Neutrophil (primary cell): ENCODE data around the gene GGNBP2.

Experiments used
- H3K27ac ChIP-seq: fragments of 200-600 bp; sonication (generic); 2 replicates; pipeline ENCODE4 v1.5.1; 2016; ENCODE audit warnings: mild to moderate bottlenecking, moderate library complexity
- H3K27me3 ChIP-seq: fragments of 200-600 bp; sonication (generic); 2 replicates; pipeline ENCODE4 v1.6.0; 2016; ENCODE audit warnings: mild to moderate bottlenecking
- H3K36me3 ChIP-seq: fragments of 200-600 bp; sonication (generic); 2 replicates; pipeline ENCODE4 v1.5.1; 2017
- H3K4me1 ChIP-seq, 2 experiments: fragments of 200-600 bp in 1 of 2; sonication (generic) in 1 of 2; 1 replicate in 1 of 2; 2 replicates in 1 of 2; pipeline versions ENCODE4 v1.5.1 to v1.6.1; 2013 to 2016; ENCODE audit warnings: low read depth in 1 of 2, low read length in 1 of 2, mild to moderate bottlenecking in 1 of 2, moderate library complexity in 1 of 2; ENCODE audit not compliant: control insufficient read depth in 1 of 2, insufficient read depth in 1 of 2
- H3K4me3 ChIP-seq, 2 experiments: fragments of 200-600 bp in 1 of 2; sonication (generic) in 1 of 2; 1 replicate in 1 of 2; 2 replicates in 1 of 2; pipeline ENCODE4 v1.5.1; 2013 to 2016; ENCODE audit warnings: low read depth in 1 of 2, low read length in 1 of 2, mild to moderate bottlenecking in 1 of 2, moderate library complexity in 1 of 2
- H3K9me3 ChIP-seq: fragments of 200-600 bp; sonication (generic); 2 replicates; pipeline ENCODE4 v1.5.1; 2016
- CTCF ChIP-seq: fragments of 200-600 bp; sonication (generic); IDR thresholded peaks from 2 replicates; pipeline ENCODE4 v1.5.1; 2016; ENCODE audit warnings: antibody characterized with exemption

Gene GGNBP2

GRCh38 chr17:36629970-36630502 is 85.3 kb downstream of the GGNBP2 start:
- Histone ChIP-seq H3K9me3 (no peaks in the 10 kb centered on the region), H3K27ac (no peak overlapping the region), H3K27me3 (peaks cover 25% of the 10 kb centered on the region), H3K36me3 (no peaks in the 10 kb centered on the region), H3K4me3 (no peak overlapping the region), H3K4me1 (peaks cover 0 to 9% of the 10 kb centered on the region in 2 experiments)
- no peak for TF ChIP-seq CTCF

GRCh38 chr17:36631022-36631421 is 86.3 kb downstream of the GGNBP2 start:
- TF ChIP-seq CTCF: no peak
- H3K4me3 ChIP-seq: no peak overlapping the region
- H3K27me3 ChIP-seq: peaks cover 33% of the 10 kb centered on the region
- no peaks in the 10 kb centered on the region for H3K4me1 ChIP-seq
- no peak overlapping the region for H3K27ac ChIP-seq
- H3K36me3 ChIP-seq: no peaks in the 10 kb centered on the region
- no peaks in the 10 kb centered on the region for H3K9me3 ChIP-seq

- TF ChIP-seq CTCF: no peak
These were observed 88.4 kb downstream of the GGNBP2 start for GRCh38 chr17:36632916-36633771.

More at GRCh38 chr17:36632916-36633771, 88.4 kb downstream of the GGNBP2 start:
- Histone ChIP-seq H3K36me3 (no peaks in the 10 kb centered on the region), H3K4me3 (no peak overlapping the region), H3K9me3 (no peaks in the 10 kb centered on the region), H3K27me3 (peaks cover 52% of the 10 kb centered on the region), H3K27ac (no peak overlapping the region), H3K4me1 (no peaks in the 10 kb centered on the region)
